Thoracic aorta (tissue), 2 donors: ENCODE data around the gene NLGN1. TPM values are rescaled to one million over a fixed set of nuclear protein-coding genes. Genes with fewer than 3 reads are reported as not detected.

Experiments
- ATAC-seq: fragments of 150-250 bp; one replicate; pipeline ENCODE4 v1.8.0; 2017; ENCODE audit warnings: low read depth; ENCODE audit not compliant: insufficient number of reproducible peaks, low FRiP score
- DNase-seq: peaks from one replicate; pipeline ENCODE4 v3.0.0-alpha.2; 2020; ENCODE audit warnings: low spot score
- H3K27ac ChIP-seq, 2 donors: fragments of 200-600 bp; sonication (generic); 1 replicate in 1 of 2; 2 replicates in 1 of 2; pipeline ENCODE4 v1.5.1; 2016; ENCODE audit warnings: mild to moderate bottlenecking in 2 of 2, moderate library complexity in 2 of 2
- H3K27me3 ChIP-seq: fragments of 200-600 bp; sonication (generic); replicated peaks from 2 replicates; pipeline ENCODE4 v1.6.0; 2016; ENCODE audit warnings: mild to moderate bottlenecking; ENCODE audit not compliant: insufficient read depth
- H3K36me3 ChIP-seq: fragments of 200-600 bp; sonication (generic); one replicate; pipeline ENCODE4 v1.5.1; 2016
- H3K4me1 ChIP-seq, 2 donors: fragments of 200-600 bp; sonication (generic); 1 replicate in 1 of 2; 2 replicates in 1 of 2; pipeline versions ENCODE4 v1.5.1 to v1.6.0; 2016; ENCODE audit warnings: low read depth in 2 of 2, mild to moderate bottlenecking in 1 of 2; ENCODE audit not compliant: control insufficient read depth in 1 of 2
- H3K4me3 ChIP-seq: fragments of 200-600 bp; sonication (generic); 2 replicates; pipeline ENCODE4 v1.5.1; 2016; ENCODE audit warnings: mild to moderate bottlenecking
- H3K9me3 ChIP-seq: fragments of 200-600 bp; sonication (generic); 2 replicates; pipeline ENCODE4 v1.5.1; 2016
- total RNA-seq, 2 donors: library from RNA; depleted of rRNA; stranded (reverse); fragments of >200 nt; gene quantifications; one replicate each; pipeline versions ENCODE4 v1.1.0 to v1.2.3, GENCODE V29; 2016
- TF ChIP-seq, protein P1 (sequence below): fragments of 200-600 bp; sonication (generic); IDR thresholded peaks from one replicate; pipeline ENCODE4 v1.5.1; 2019; ENCODE audit warnings: antibody characterized with exemption

The NLGN1 gene
- total RNA-seq, 2 donors from 2014 or later, result 17.8 to 18.3 TPM

DNA sequence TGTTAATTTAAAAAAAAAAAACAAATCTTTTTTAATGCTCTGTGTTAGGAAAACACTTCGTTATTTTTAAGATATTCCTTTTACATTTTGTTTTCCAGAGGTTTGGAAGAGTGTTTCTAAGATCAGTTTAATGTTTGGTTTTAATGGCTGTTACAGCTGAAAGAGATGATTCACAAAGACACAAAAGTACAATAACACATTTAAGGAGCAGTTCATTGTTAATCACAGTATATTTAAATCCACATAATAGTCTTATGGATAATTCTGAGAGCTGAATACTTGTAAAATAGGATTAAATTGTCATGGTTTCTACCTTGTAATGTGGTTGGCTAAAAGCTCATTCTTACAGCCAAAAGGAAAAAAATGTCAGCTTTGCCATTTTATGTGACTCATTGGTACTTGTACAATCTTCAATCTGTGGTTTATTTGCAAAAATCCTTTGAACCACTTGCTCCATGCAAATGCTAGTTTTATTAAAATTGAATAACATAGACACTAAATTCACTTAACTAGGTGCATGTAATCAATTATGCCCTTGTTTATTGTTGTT, 426.4 kb downstream of the NLGN1 start:
- no peaks in the 10 kb centered on the region for H3K9me3 ChIP-seq
- ATAC-seq, result no peak
- DNase-seq, result no peak
- no peaks in the 10 kb centered on the region for H3K36me3 ChIP-seq
- no peak overlapping the region for H3K27ac ChIP-seq
- TF ChIP-seq, protein P1, sequence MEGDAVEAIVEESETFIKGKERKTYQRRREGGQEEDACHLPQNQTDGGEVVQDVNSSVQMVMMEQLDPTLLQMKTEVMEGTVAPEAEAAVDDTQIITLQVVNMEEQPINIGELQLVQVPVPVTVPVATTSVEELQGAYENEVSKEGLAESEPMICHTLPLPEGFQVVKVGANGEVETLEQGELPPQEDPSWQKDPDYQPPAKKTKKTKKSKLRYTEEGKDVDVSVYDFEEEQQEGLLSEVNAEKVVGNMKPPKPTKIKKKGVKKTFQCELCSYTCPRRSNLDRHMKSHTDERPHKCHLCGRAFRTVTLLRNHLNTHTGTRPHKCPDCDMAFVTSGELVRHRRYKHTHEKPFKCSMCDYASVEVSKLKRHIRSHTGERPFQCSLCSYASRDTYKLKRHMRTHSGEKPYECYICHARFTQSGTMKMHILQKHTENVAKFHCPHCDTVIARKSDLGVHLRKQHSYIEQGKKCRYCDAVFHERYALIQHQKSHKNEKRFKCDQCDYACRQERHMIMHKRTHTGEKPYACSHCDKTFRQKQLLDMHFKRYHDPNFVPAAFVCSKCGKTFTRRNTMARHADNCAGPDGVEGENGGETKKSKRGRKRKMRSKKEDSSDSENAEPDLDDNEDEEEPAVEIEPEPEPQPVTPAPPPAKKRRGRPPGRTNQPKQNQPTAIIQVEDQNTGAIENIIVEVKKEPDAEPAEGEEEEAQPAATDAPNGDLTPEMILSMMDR, result no peak
- H3K27me3 ChIP-seq, result no peaks in the 10 kb centered on the region
- H3K4me1 ChIP-seq, result peaks cover 0 to 5% of the 10 kb centered on the region in 2 donors
- no peak overlapping the region for H3K4me3 ChIP-seq

DNA sequence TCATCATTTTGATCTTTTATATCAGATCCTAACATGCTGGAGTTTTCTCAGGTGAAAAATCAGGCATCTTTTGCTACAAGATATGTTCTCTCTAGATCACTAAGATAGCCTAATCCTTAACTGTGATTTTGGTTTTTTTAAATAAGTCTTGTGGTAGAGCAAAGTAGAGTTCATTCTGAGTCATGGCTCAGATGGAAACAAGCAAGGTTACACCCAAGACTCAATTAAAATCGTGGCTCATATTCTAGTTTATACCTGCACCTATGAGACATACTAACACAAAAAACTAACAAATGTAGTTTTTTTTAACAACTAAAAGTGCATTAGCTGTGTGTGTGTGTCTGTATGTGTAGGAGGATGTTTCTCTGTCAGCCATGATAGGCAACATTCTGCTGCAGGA, 428.2 kb downstream of the NLGN1 start:
- no peak for ATAC-seq
- TF ChIP-seq, protein P1, result no peak

DNA sequence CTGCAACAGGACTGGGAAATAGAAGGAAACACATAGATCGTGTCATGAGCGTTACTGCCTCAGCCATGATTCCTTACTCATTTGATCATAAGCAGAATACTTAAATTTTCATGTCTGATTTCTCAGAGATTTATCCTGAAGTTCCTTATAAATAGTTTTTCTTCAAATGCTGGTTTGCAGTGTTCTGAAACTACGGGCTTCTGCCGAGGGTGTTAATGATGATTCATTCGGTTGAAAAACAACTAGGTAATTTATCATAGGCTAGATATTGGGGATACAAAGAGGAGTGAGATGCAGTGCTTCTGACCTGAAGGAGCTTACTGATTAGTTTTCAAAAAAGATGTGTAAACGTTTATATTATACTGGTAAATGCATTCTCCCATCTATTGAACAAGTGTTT, 428.9 kb downstream of the NLGN1 start:
- H3K4me1 ChIP-seq, result peaks cover 0 to 5% of the 10 kb centered on the region in 2 donors
- ATAC-seq (no peak), DNase-seq (no peak)
- H3K36me3 ChIP-seq, result no peaks in the 10 kb centered on the region
- TF ChIP-seq, protein P1, result no peak
- no peaks in the 10 kb centered on the region for H3K27me3 ChIP-seq
- H3K9me3 ChIP-seq, result no peaks in the 10 kb centered on the region
- H3K4me3 ChIP-seq, result no peak overlapping the region
- no peak overlapping the region for H3K27ac ChIP-seq

More for the DNA sequence above, 428.2 kb downstream of the NLGN1 start:
- Histone ChIP-seq H3K9me3 (no peaks in the 10 kb centered on the region), H3K27ac (no peak overlapping the region), H3K27me3 (no peaks in the 10 kb centered on the region), H3K36me3 (no peaks in the 10 kb centered on the region), H3K4me3 (no peak overlapping the region), H3K4me1 (peaks cover 0 to 5% of the 10 kb centered on the region in 2 donors)
- DNase-seq, result no peak

DNA sequence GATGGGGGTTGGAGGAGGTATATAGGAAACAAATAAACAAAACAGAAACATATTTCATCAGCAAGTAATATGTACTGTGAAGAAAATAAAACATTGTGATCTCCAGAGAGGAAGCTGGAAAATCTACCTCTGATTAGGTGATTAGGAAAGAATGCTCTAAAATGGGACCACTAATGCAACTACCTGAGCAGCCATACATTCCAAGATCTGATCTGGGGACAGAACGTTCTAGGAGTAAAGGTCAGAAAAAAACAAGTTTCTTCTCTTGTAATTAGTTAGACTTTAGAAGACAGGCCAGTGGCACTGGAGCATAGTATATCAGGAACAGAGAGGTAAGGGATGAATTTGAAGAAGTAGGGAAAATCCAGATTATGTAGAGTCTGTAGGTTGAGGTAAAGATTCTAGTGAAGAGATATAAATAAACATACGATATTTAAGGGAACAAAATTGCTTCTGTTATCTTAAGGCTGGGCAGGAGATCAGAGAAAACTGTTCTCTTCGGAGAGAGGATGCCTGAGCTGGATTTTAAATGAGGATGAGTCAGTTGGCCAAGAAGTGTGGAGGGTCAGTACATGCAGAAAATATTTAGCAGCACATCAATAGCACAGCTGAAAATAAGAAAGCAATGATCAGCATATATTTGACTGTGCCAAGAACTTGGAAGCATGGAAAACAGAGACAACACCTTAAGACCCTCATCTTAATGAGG, 429.5 kb downstream of the NLGN1 start:
- no peak overlapping the region for H3K27ac ChIP-seq
- no peak for ATAC-seq
- no peak for DNase-seq
- no peaks in the 10 kb centered on the region for H3K9me3 ChIP-seq
- H3K4me1 ChIP-seq, result peaks cover 0 to 2% of the 10 kb centered on the region in 2 donors
- no peaks in the 10 kb centered on the region for H3K27me3 ChIP-seq
- no peak overlapping the region for H3K4me3 ChIP-seq
- no peaks in the 10 kb centered on the region for H3K36me3 ChIP-seq
- TF ChIP-seq, protein P1, result no peak

DNA sequence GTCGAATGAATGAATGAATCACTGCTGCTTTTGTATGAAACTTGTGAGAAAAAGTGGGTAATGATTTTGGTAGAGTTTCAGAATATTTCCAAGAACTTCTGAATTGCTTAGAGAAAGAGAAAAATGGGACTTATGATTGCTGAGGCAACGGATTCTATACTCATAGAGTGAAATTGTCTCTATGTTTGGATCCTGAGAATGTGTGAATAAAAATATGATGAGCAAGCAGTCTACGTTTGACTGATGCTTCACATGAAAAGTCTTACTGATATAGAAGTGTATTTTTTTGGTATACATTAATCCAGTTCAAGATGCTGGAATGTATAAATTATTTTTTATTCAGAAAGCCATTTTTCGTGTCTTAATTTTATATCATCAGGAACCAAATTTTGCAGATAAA, 441.1 kb downstream of the NLGN1 start:
- H3K27ac ChIP-seq, result no peak overlapping the region
- H3K9me3 ChIP-seq, result no peaks in the 10 kb centered on the region
- TF ChIP-seq, protein P1, result no peak
- no peak for DNase-seq
- no peaks in the 10 kb centered on the region for H3K36me3 ChIP-seq
- H3K4me3 ChIP-seq, result no peak overlapping the region
- H3K4me1 ChIP-seq, result no peaks in the 10 kb centered on the region
- ATAC-seq, result no peak
- H3K27me3 ChIP-seq, result no peaks in the 10 kb centered on the region
